Stimulated activated effector memory CD8-positive, alpha-beta T cell treated with anti-CD3 and anti-CD28 coated beads, Interleukin-12 subunit alpha, Interleukin-12 subunit beta, amount 100 ng/mL, for 72 hours (primary cell): ENCODE measurements around the gene THRAP3.

ENCODE experiments used
- ATAC-seq: fragments of 150-1000 bp; cut with Tn5 transposase; 2 replicates; pipeline ENCODE4 v1.10.0; 2021
- DNase-seq, 2 donors: peaks; one replicate each; pipeline ENCODE4 v3.0.0; 2021 to 2022; ENCODE audit warnings: low spot score in 2 of 2
- H3K27ac Mint-ChIP-seq: one replicate; pipeline ENCODE4 v1.8.0; 2022; ENCODE audit warnings: mild to moderate bottlenecking, mixed read lengths
- H3K36me3 Mint-ChIP-seq: one replicate; pipeline ENCODE4 v1.8.0; 2022; ENCODE audit warnings: mild to moderate bottlenecking, mixed read lengths
- H3K4me1 Mint-ChIP-seq: one replicate; pipeline ENCODE4 v1.8.0; 2022; ENCODE audit warnings: mixed read lengths
- H3K4me3 Mint-ChIP-seq: one replicate; pipeline ENCODE4 v1.8.0; 2022; ENCODE audit warnings: mild to moderate bottlenecking, mixed read lengths
- H3K9me3 Mint-ChIP-seq: one replicate; pipeline ENCODE4 v1.8.0; 2022; ENCODE audit warnings: mixed read lengths

THRAP3 gene

DNA sequence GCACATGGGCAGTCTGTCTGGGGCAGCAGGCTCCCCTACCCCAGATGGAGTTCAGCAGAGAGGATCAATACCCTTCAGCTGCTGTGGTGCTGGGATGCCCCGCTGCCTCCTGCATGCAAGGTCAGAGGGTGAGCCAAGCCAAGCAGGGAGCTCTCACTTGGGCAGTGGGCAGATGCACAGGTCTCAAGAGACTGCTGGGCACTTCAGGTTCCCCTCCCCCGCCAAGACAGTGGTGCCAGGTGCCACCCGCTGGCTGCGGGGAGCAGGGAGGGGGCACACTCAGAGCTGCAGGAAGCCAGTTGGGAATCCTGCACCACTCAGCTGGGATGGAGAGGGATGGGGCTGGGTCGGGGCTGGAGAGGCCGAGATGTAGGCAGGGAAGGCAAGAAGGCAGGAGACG is 115.0 kb downstream of the THRAP3 start:
- Mint-ChIP-seq H3K36me3 (peaks cover 23% of the 10 kb centered on the region), H3K4me3 (no peak overlapping the region), H3K27ac (no peak overlapping the region), H3K4me1 (peaks cover 10% of the 10 kb centered on the region), H3K9me3 (no peaks in the 10 kb centered on the region)
- no peak for DNase-seq
- ATAC-seq: no peak

DNA sequence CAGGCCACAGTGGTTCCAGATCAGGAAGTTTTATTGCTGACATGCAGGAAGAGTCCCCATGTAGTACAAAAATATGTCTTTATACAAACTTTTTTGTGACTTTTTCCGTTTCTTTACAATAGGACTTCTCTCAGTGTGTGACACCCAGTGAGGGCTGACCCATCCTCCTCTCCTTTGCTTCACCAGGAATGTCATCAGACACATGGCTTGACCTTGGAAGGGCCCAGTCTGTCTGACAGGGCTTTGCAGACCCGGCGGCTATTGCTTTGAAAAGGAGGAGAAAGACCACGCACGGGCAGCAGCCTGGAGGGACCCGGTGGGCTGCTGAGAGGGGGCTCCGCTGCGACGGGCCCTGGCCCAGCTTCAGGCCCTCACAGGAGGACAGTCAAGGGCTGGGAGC is 115.4 kb downstream of the THRAP3 start:
- no peak for DNase-seq
- Mint-ChIP-seq H3K4me1 (peaks cover 10% of the 10 kb centered on the region), H3K9me3 (no peaks in the 10 kb centered on the region), H3K4me3 (no peak overlapping the region), H3K27ac (no peak overlapping the region), H3K36me3 (peaks cover 27% of the 10 kb centered on the region)
- ATAC-seq: no peak

DNA sequence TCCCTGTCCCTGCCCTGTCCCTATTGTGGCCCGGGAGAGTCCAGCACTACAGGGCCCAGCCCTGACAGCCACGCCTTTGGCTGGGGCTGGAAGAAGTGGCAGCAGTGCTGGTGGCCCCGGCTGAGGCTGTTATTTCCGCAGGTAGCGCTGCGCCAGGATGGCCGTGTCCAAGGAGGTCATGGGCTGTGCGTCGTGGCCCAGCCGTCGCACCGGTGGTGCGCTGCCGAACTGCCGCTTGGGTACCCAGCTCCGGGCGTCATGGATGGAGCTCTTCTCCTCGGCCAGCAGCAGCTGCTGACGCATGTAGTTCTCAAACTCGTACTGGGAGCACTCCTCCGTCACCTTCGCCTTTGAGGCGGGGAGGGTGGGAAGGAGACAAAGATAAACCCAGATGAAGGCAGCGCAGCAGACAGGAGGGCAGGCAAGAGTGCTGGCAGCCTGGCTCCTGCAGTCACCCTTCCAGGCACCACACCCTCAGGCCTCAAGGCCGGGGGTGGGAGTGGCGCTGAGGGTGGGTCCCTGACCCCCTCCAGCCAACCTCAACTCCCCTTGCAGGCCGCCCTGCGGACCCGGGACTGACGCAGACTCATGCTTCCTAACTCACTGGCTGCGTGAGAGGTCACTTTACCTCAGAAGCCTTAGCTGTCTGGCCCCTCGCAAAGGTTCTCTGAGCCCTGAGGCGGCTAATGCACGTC is 117.5 kb downstream of the THRAP3 start:
- ATAC-seq (no peak), DNase-seq (no peak)
- peaks cover 47% of the 10 kb centered on the region for H3K36me3 Mint-ChIP-seq
- no peaks in the 10 kb centered on the region for H3K9me3 Mint-ChIP-seq
- no peak overlapping the region for H3K4me3 Mint-ChIP-seq
- H3K4me1 Mint-ChIP-seq: peaks cover 10% of the 10 kb centered on the region
- H3K27ac Mint-ChIP-seq: no peak overlapping the region

DNA sequence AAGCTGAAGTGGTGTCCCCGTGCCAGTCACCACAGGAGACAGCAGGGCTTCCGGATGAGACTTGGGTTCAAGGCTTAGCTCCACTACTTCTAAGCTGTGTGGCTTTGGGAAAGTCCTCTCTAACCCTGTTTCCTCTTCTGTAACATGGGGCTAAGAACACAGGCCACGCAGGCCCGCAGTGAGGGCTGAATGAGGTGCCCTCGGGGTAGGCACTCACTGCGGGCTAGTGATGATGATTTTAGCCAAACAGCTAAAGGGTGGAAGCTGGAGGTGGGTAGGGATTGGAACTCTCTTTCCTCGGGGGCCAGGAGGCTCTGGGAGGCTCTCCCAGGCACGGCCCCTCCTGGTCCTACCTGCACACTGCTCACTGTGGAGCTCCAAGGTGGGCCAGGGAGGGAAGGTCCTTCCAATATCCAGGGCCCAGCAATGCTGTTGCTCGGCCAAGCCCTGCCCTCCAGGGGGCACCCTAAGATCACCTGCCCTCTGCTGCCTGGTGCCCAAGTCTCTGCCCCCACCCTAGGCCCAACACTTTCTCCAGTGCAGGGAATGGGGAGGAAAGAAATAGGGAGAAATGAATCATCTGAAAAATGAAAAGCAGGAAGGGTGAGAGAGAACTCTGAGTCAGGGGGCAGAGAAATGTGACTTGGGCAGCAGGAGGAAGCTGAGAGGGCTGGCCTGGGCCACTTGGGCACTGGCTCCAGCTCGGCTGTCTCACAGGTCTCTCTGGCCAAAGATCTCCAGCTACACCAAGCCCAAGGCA is 118.4 kb downstream of the THRAP3 start:
- Mint-ChIP-seq H3K36me3 (peaks cover 55% of the 10 kb centered on the region), H3K4me3 (no peak overlapping the region), H3K27ac (no peak overlapping the region), H3K4me1 (peaks cover 10% of the 10 kb centered on the region), H3K9me3 (no peaks in the 10 kb centered on the region)
- DNase-seq: no peak
- peak; percentile 71 for ATAC-seq

DNA sequence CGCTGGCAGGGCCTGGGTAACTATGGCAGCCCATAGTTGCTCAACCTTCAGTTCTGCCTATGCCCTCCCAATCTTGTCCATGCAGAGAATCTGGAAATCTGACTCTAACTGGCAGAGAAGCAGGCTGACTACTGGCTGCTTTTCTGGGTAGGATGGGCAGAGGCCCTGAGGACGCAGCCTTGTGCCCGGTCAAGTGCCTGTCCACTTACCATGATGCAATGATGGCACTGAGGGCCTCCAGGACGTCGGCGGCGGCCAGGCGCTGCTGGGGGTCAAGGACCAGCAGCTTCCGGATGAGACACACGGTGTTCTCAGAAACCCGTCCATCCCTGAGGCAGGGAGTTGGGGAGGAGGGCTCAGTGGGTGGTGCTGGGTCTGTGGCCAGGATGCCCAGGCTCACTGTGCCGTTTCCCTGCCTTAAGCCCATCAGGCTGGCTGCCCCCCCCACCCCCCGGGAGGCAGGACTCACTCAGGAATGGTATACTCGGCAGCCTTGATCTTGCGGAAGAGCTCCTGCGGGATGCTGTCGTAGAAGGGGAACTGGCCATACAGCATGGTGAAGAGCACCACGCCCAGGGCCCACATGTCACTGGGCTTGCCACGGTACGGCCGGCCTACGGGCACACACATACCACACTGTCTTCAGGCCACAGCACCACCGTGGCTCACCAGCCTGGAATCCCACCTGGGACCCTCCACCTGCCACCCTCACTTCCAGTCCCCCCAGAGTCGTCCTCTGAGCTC is 119.6 kb downstream of the THRAP3 start:
- peaks cover 67% of the 10 kb centered on the region for H3K36me3 Mint-ChIP-seq

DNA sequence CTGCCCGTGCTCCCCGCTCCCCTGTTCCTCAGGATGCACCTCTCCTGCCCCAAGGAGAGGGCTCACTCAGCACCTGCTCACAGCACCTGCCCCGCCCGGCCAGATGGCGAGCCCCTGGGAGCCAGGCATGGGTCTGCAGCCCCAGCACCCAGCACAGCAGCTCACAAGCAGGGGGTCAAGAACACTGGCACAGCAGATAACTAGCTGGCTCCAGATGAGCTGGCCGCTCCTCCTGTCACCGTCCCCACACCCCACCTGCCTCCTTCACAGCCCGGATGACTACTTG is 120.1 kb downstream of the THRAP3 start:
- DNase-seq (no peak), ATAC-seq (no peak)
- H3K4me3 Mint-ChIP-seq: no peak overlapping the region
- peaks cover 72% of the 10 kb centered on the region for H3K36me3 Mint-ChIP-seq
- no peaks in the 10 kb centered on the region for H3K9me3 Mint-ChIP-seq
- H3K27ac Mint-ChIP-seq: peak overlapping the region; percentile 40
- H3K4me1 Mint-ChIP-seq: peaks cover 3% of the 10 kb centered on the region

More for the DNA sequence above, 119.6 kb downstream of the THRAP3 start:
- DNase-seq (no peak), ATAC-seq (no peak)
- Mint-ChIP-seq H3K27ac (peak overlapping the region; percentile 40), H3K4me1 (peaks cover 9% of the 10 kb centered on the region), H3K9me3 (no peaks in the 10 kb centered on the region), H3K4me3 (no peak overlapping the region)

DNA sequence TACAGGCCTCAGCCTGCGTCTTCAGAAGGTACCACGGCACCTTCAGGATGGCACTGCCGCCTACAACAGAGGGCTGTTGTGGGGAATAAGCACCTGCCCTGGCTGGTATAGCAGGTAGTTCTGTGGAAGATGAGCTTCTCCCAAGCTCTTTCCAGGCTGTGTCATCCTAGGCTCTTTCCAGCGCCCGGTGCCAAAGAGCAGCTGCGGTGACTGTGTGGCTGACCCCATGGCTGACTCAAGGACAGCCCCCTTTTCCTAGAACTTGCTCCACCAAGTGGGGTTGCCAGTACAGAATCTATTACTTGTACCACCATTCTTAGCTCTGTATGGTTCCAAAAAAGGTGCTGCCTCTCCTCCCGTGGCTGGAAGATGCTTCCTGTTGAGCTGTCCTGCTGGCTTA is 121.1 kb downstream of the THRAP3 start:
- ATAC-seq (no peak), DNase-seq (no peak)
- peaks cover 68% of the 10 kb centered on the region for H3K36me3 Mint-ChIP-seq
- H3K9me3 Mint-ChIP-seq: no peaks in the 10 kb centered on the region
- peak overlapping the region; percentile 40 for H3K27ac Mint-ChIP-seq
- no peak overlapping the region for H3K4me3 Mint-ChIP-seq
- H3K4me1 Mint-ChIP-seq: peaks cover 2% of the 10 kb centered on the region

DNA sequence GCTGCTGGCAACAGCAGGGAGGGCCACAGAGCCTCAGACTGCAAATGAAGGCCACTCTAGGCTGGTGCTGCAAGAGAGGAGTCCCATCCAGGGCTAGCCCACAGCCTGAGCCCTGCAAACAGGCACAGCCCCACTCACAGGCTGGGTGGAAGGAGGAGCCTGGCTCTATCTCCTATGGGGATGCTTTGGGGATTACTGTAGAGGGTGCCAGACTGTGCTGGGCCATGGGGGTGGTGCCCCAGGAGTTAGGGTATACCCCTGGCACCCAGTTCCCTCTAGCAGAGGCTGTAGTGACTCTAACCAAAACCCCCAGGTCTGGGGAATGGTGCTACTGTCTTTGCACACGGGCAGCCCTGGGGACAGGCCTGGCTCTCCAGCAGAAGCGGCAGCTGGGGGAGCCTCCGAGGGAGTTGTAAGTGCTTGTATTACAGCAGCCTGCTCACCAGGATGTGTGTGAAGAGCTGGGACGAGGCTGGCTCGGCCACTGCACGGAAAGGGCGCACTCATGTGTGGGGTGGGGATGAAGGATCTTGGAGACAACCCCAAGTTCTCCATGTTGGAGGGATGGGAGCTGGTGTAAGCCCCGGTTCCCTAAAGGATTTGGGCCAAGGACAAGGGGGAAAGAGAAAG is 122.6 kb downstream of the THRAP3 start:
- Mint-ChIP-seq H3K4me3 (no peak overlapping the region), H3K9me3 (no peaks in the 10 kb centered on the region), H3K4me1 (peaks cover 14% of the 10 kb centered on the region), H3K27ac (peak overlapping the region; percentile 40), H3K36me3 (peaks cover 57% of the 10 kb centered on the region)
- no peak for DNase-seq
- ATAC-seq: no peak

DNA sequence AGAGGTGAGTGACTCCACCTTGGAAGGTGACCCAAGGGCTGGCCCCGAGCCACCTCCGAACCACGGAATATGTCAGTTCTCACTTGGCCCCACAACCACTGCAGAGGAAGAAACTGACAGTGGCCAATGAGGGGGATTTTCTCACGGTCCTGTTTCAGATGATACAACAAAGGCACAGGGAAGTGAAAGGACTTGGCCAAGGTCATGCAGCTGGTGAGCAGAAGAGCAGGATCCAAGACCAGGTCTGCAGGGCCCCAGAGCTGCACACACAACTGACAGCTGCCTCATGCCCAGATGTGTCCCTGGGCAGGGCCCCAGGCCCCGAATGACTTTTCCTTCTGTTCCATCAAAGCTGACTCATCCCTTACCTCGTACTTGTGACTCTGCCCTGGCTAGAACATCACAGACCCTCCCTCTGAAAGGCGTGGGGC is 125.0 kb downstream of the THRAP3 start:
- DNase-seq: no peak
- H3K4me3 Mint-ChIP-seq: no peak overlapping the region
- peak; percentile 16 for ATAC-seq

DNA sequence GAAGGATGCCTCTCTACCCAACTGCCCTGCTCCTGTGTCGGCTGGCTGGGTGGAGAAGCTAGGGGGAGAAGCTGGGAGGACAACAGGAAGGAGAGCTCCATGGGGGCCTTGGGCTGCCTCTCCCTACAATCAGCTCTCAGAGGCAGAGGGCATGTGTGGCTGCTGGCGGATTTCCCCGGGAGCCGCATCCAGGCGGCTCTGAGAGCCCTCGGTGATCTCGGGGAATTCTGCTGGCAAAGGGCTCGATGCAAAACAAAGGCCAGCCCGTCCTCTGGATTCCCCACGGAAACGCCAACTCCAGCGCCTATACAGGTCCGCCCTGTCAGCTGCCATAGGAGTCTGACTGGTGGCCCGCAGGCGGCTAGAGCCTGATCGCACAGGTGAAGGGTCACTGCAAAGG is 125.6 kb downstream of the THRAP3 start:
- no peak for DNase-seq
- ATAC-seq: no peak
- peaks cover 20% of the 10 kb centered on the region for H3K4me1 Mint-ChIP-seq
- peaks cover 66% of the 10 kb centered on the region for H3K36me3 Mint-ChIP-seq
- H3K9me3 Mint-ChIP-seq: no peaks in the 10 kb centered on the region
- no peak overlapping the region for H3K4me3 Mint-ChIP-seq
- no peak overlapping the region for H3K27ac Mint-ChIP-seq

More for the DNA sequence above, 125.0 kb downstream of the THRAP3 start:
- Mint-ChIP-seq H3K36me3 (peaks cover 67% of the 10 kb centered on the region), H3K27ac (no peak overlapping the region), H3K4me1 (peaks cover 20% of the 10 kb centered on the region), H3K9me3 (no peaks in the 10 kb centered on the region)

DNA sequence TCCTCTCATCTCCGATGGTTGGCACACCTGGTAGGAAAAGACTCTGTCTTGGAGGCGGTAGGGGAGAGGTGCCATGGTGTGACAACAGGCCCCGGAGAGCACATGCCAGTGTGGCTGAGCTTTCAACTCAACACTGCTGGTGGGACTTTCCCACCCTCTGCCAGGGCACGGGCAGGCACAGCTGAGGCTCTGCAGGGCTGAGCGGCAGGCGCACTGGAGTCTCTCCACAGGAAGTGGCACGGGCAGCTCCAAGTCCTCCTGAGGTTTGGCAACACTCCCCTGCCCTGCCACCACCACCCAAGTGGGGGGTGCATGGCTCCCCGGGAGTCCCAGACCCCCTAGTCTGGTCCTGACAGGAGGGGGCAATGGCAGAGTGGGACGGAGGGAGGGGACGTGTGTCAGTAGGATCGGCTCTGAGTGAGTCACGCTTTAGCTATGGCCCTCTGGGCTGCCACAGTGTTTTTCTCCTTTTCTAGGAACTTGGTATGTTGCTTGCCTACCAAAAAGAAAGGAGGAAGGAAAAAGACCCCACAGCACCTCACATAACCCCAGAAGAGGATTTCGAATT is 126.5 kb downstream of the THRAP3 start:
- Mint-ChIP-seq H3K36me3 (peaks cover 66% of the 10 kb centered on the region), H3K4me1 (peaks cover 20% of the 10 kb centered on the region), H3K4me3 (peak overlapping the region; percentile 16), H3K9me3 (no peaks in the 10 kb centered on the region), H3K27ac (peak overlapping the region; percentile 69)
- ATAC-seq (peak; percentile 84), DNase-seq (no peak)

DNA sequence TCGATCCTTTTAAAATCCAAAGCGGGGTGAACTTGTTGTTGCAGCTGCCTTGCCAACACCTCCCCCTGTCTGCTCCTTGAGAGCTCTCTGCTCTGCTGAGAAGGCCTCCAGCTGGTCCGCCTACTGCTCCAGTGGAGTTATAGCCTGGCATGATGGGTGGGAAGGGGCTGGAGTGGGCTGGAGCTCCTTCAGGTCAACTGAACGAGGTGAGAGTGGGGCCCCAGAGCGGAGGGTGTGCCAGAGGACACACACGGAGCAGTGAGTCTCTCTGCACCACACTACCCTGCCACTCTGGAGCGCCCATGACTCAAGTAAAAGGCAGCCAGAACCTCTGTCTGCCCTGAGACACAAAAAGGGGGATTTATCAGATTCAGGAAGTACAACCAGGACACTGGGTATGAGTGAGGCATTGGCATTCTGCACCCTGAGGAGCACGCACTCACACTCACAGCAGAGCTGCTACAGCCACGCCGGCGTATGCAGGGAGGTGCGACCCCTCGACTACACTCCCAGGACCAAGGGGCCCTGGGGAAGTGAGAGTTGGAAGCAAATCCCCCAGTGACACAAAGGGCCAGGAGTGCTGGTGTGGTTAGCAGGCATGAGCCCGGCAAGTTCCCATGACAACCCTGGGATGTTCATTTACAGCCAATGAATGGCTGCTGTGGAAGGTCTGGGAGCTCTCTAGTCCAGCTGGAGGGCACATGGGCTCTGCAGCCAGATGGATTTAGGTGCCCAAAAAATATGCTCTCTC is 127.2 kb downstream of the THRAP3 start:
- Mint-ChIP-seq H3K4me3 (no peak overlapping the region), H3K36me3 (peaks cover 65% of the 10 kb centered on the region), H3K27ac (peak overlapping the region; percentile 69), H3K4me1 (peaks cover 20% of the 10 kb centered on the region), H3K9me3 (no peaks in the 10 kb centered on the region)
- ATAC-seq (peak; percentile 3), DNase-seq (no peak)

DNA sequence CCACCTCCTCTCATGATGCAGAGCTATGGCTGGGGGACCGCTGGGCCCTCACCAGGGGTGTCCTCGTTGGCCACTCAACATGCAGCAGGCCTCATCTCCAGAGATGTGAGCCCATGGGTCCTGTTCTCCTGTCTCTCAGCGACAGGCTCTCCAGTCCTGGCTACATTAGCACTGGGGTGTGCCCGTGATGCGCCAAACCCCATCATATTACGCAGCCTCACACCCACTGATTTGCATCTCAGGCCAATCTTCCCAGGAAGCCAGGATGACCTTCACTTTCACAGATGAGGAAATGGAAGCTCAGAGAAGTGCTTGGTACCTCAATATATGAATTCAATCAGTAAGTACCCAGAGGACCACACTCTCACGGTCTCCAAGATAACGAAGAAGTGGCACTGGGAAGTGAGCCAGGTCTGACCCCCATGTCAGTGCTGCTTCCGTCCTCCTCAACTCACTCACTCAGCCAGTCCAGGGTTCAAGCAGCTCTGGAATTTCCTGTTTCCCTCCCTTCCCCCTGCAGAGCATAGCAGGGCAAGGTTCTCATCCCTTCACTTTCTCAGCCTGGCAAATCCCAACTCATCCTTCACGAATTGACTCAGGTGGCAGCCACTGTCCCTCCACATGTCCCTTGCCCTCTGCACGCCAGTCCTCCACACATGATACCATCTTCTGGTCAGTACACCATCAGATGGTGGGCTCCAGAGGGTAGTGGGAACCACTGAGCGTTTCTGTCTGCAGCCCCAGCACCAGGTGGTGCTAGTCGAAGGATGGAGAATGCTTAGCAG is 128.1 kb downstream of the THRAP3 start:
- Mint-ChIP-seq H3K4me3 (no peak overlapping the region), H3K36me3 (peaks cover 66% of the 10 kb centered on the region), H3K9me3 (no peaks in the 10 kb centered on the region), H3K4me1 (peaks cover 20% of the 10 kb centered on the region), H3K27ac (peak overlapping the region; percentile 67)
- no peak for ATAC-seq
- no peak for DNase-seq
